HG02610 (cell line): Measurements from ENCODE around the gene PAXIP1.

Experiments
- ATAC-seq: cut with Tn5 transposase; IDR thresholded peaks from one replicate; pipeline ENCODE4 v1.9.1; 2021; ENCODE audit warnings: mild to moderate bottlenecking, moderate library complexity; ENCODE audit not compliant: unreplicated experiment

Gene PAXIP1

GRCh38 chr7:154896076-154896475 is 106.8 kb downstream of the PAXIP1 start:
- ATAC-seq = no peak
